Left ventricle myocardium inferior (tissue), 1 donor: ENCODE data around the gene QPCT. TPM values are rescaled to one million over a fixed set of nuclear protein-coding genes. Genes with fewer than 3 reads are reported as not detected.

ENCODE experiments used
- DNase-seq: peaks from one replicate; pipeline ENCODE4 v3.0.0-alpha.2; 2020
- H3K27ac ChIP-seq: fragments of 200-600 bp; replicated peaks from 2 replicates; pipeline ENCODE4 v1.8.0; 2021
- H3K27me3 ChIP-seq: fragments of 200-600 bp; 2 replicates; pipeline ENCODE4 v1.8.0; 2021; ENCODE audit warnings: low read depth
- H3K36me3 ChIP-seq: fragments of 200-600 bp; 2 replicates; pipeline ENCODE4 v1.8.0; 2021
- H3K4me1 ChIP-seq: fragments of 200-600 bp; 2 replicates; pipeline ENCODE4 v1.8.0; 2021
- H3K4me3 ChIP-seq: fragments of 200-600 bp; 2 replicates; pipeline ENCODE4 v1.8.0; 2021; ENCODE audit warnings: mild to moderate bottlenecking, moderate library complexity
- H3K9me3 ChIP-seq: fragments of 200-600 bp; replicated peaks from 2 replicates; pipeline ENCODE4 v1.8.0; 2021
- CTCF ChIP-seq: fragments of 200-600 bp; IDR thresholded peaks from 2 replicates; pipeline ENCODE4 v1.8.0; 2021; ENCODE audit warnings: antibody characterized with exemption, mild to moderate bottlenecking, borderline replicate concordance
- intact Hi-C: fragments of 100-400 bp; cut with micrococcal nuclease; formaldehyde crosslinking; loops from one replicate; pipeline ENCODE4 v1.11.0; 2022
- total RNA-seq: library from RNA; stranded (reverse); fragmentation: NEBNext Ultra II Directional; extraction: Animal tissue kit (Norgen Biotek cat#: 25700); gene quantifications from one replicate; pipeline ENCODE4 v1.2.1, GENCODE V29; 2021
- donor health status: DM: no; HTN: yes; CAD: no; lungs with severe emphysema.

QPCT gene
- total RNA-seq, 1 donor from 2014 or later: 2.0 TPM

GRCh38 chr2:37333256-37333655 lies 11.2 kb upstream of the QPCT start:
- no peak overlapping the region for H3K4me3 ChIP-seq
- intact Hi-C loops: no loop called here
- no peak for DNase-seq
- H3K9me3 ChIP-seq: no peaks in the 10 kb centered on the region
- no peak overlapping the region for H3K27ac ChIP-seq
- H3K36me3 ChIP-seq: no peaks in the 10 kb centered on the region
- H3K4me1 ChIP-seq: no peaks in the 10 kb centered on the region
- no peaks in the 10 kb centered on the region for H3K27me3 ChIP-seq
- TF ChIP-seq CTCF: no peak

GRCh38 chr2:37335604-37336003 lies 8.8 kb upstream of the QPCT start:
- Histone ChIP-seq H3K27me3 (no peaks in the 10 kb centered on the region), H3K4me3 (no peak overlapping the region), H3K27ac (no peak overlapping the region), H3K4me1 (no peaks in the 10 kb centered on the region), H3K36me3 (no peaks in the 10 kb centered on the region), H3K9me3 (no peaks in the 10 kb centered on the region)
- no peak for DNase-seq
- intact Hi-C loops: no loop called here
- no peak for TF ChIP-seq CTCF

GRCh38 chr2:37337620-37338280 lies 6.7 kb upstream of the QPCT start:
- H3K4me3 ChIP-seq: no peak overlapping the region
- no peak overlapping the region for H3K27ac ChIP-seq
- H3K36me3 ChIP-seq: no peaks in the 10 kb centered on the region
- H3K4me1 ChIP-seq: peaks cover 4% of the 10 kb centered on the region
- no peaks in the 10 kb centered on the region for H3K9me3 ChIP-seq
- no peaks in the 10 kb centered on the region for H3K27me3 ChIP-seq
- DNase-seq: no peak
- intact Hi-C loops: no loop called here
- no peak for TF ChIP-seq CTCF

GRCh38 chr2:37338933-37339332 lies 5.5 kb upstream of the QPCT start:
- no peaks in the 10 kb centered on the region for H3K36me3 ChIP-seq
- H3K4me1 ChIP-seq: peaks cover 16% of the 10 kb centered on the region
- no peak for DNase-seq
- TF ChIP-seq CTCF: no peak
- H3K9me3 ChIP-seq: no peaks in the 10 kb centered on the region
- no peak overlapping the region for H3K27ac ChIP-seq
- no peaks in the 10 kb centered on the region for H3K27me3 ChIP-seq
- intact Hi-C loops: no loop called here
- no peak overlapping the region for H3K4me3 ChIP-seq

GRCh38 chr2:37340637-37341036 lies 3.8 kb upstream of the QPCT start:
- no peak for TF ChIP-seq CTCF
- Histone ChIP-seq H3K9me3 (no peaks in the 10 kb centered on the region), H3K4me1 (peaks cover 31% of the 10 kb centered on the region), H3K36me3 (no peaks in the 10 kb centered on the region), H3K4me3 (no peak overlapping the region), H3K27ac (no peak overlapping the region), H3K27me3 (peaks cover 7% of the 10 kb centered on the region)
- intact Hi-C loops: no loop called here
- DNase-seq: no peak
